Choroid plexus epithelial cell (primary cell): Measurements from ENCODE around the gene SRSF12.

Experiments
- DNase-seq: peaks from one replicate; pipeline ENCODE4 v3.0.0-alpha.2; 2010; ENCODE audit warnings: low read depth
- H3K4me3 ChIP-seq: 2 replicates; pipeline ENCODE4 v1.5.1; 2011; ENCODE audit warnings: low read depth, mild to moderate bottlenecking, control low read depth, low read length, moderate library complexity
- TF ChIP-seq, protein P1 (sequence below): conservative IDR thresholded peaks from 2 replicates; pipeline ENCODE4 v1.5.1; 2011; ENCODE audit warnings: low read depth, mild to moderate bottlenecking, control low read depth, inconsistent platforms, low read length, moderate library complexity

SRSF12 gene

GRCh38 chr6:89146718-89147700 lies 29.1 kb upstream of the SRSF12 start:
- peak overlapping the region; percentile 66 for H3K4me3 ChIP-seq
- TF ChIP-seq, protein P1, sequence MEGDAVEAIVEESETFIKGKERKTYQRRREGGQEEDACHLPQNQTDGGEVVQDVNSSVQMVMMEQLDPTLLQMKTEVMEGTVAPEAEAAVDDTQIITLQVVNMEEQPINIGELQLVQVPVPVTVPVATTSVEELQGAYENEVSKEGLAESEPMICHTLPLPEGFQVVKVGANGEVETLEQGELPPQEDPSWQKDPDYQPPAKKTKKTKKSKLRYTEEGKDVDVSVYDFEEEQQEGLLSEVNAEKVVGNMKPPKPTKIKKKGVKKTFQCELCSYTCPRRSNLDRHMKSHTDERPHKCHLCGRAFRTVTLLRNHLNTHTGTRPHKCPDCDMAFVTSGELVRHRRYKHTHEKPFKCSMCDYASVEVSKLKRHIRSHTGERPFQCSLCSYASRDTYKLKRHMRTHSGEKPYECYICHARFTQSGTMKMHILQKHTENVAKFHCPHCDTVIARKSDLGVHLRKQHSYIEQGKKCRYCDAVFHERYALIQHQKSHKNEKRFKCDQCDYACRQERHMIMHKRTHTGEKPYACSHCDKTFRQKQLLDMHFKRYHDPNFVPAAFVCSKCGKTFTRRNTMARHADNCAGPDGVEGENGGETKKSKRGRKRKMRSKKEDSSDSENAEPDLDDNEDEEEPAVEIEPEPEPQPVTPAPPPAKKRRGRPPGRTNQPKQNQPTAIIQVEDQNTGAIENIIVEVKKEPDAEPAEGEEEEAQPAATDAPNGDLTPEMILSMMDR: no peak
- peak; percentile 61 for DNase-seq

DNA sequence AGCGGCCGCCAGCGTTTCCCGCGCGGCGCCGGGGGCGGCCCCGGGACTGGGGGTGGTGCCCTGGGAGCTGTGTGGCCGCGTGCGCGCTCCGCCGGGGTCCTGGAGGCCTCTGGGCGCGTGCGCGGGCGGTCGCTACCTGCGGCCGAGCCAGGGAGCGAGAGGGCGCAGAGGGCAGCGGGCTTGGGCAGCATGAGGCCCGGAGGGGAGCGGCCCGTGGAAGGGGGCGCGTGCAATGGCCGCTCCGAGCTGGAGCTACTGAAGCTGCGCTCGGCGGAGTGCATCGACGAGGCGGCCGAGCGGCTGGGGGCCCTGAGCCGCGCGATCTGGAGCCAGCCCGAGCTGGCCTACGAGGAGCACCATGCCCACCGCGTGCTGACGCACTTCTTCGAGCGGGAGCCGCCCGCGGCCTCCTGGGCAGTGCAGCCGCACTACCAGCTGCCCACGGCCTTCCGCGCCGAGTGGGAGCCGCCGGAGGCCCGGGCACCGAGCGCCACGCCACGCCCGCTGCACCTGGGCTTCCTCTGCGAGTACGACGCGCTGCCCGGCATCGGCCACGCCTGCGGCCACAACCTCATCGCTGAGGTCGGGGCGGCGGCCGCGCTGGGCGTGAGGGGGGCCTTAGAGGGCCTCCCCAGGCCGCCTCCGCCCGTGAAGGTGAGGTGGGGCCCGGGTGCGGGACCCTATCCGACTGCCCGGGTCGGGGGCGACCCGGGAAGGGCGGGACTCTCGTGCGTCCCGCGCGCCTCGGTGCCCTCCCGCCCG lies 28.3 kb upstream of the SRSF12 start, which contains the start of gene PM20D2:
Gene PM20D2 (plus strand): TSS at position 100 of the 762 bp plus-strand sequence. CDS start 90 bp downstream, at position 190.
- peak; percentile 19 for DNase-seq
- TF ChIP-seq, protein P1: no peak

GRCh38 chr6:89145091-89145955 lies 27.5 kb upstream of the SRSF12 start:
- peak overlapping the region; percentile 66 for H3K4me3 ChIP-seq
- TF ChIP-seq, protein P1: no peak
- peak; percentile 42 for DNase-seq

More for the DNA sequence above, 28.3 kb upstream of the SRSF12 start, which contains the start of gene PM20D2:
- H3K4me3 ChIP-seq: peak within 1 kb of the TSS; percentile 66

- TF ChIP-seq, protein P1: no peak
- no peak for DNase-seq
- H3K4me3 ChIP-seq: no peak overlapping the region
These were observed 26.6 kb upstream of the SRSF12 start for GRCh38 chr6:89144354-89144906.

DNA sequence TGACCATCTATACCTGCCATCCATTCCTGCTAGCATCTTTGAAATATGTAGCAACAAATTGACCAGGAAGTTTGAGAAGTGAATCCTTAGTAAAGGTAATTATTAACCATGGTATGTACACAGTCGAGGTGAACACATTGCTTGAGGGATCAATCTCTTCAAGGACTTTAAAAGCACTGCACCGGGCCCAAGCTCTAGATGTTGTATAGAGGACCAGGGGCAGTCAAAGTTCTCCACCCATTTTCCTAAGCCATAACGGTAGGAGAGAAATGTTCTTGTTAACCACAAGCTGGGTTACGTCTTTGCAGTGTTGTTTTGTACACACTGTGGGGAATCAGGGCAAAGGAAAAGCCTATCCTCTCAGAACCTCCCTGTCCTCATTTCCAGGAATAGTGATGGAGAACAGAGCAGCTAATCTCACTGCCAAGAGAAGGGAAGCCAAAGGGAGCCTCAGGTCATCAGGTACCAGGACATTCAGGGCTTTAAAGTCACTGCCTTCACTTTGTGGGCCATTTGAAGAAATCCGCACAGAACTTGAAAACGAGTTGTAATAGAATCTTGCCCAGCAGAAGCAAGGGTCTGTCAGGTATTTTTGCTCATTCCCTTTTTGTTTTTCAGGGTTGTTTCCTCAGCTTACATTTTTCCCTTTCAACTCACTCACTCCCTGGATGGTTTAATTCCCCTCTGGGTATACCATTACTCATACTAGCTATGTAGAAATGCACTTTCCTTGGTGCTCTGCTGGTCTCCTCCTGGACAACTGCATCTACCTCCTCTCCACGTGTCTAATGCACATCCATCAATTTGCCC lies 22.7 kb upstream of the SRSF12 start:
- DNase-seq: no peak
- no peak overlapping the region for H3K4me3 ChIP-seq
- TF ChIP-seq, protein P1: no peak
